ENCODE data around the gene PLCL2.

PLCL2 gene

DNA sequence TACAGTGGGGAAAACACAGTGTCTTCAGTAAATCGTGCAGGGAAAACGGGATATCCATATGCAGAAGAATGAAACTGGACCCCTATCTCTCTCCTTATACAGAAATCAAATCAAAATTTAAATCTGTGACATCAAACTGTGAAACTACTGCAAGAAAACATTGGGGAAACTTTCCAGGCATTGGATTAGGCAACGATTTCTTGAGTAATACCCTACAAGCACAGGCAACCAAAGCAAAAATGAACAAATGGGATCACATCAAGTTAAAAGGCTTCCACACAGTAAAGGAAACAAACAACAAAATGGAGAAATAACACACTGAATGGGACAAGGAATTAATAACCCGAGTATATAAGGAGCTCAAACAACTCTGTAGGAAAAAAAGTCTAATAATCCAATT lies 165.3 kb downstream of the PLCL2 start:
- no peak for DNase-seq

DNA sequence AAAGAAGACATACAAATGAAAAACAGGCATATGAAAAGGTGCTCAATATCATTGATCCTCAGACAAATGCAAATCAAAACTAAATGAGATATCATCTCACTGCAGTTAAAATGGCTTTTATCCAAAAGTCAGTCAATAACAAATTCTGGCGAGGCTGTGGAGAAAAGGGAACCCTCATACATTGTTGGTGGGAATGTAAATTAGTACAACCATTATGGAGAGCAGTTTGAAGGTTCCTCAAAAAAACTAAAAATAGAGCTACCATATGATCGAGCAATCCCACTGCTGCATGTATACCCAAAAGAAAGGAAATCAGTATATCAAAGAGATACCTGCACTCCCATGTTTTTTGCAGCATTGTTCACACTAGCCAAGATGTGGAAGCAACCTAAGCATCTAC lies 165.8 kb downstream of the PLCL2 start:
- no peak for DNase-seq

GRCh38 chr3:17052363-17052762 lies 167.6 kb downstream of the PLCL2 start:
- DNase-seq, result no peak

DNA sequence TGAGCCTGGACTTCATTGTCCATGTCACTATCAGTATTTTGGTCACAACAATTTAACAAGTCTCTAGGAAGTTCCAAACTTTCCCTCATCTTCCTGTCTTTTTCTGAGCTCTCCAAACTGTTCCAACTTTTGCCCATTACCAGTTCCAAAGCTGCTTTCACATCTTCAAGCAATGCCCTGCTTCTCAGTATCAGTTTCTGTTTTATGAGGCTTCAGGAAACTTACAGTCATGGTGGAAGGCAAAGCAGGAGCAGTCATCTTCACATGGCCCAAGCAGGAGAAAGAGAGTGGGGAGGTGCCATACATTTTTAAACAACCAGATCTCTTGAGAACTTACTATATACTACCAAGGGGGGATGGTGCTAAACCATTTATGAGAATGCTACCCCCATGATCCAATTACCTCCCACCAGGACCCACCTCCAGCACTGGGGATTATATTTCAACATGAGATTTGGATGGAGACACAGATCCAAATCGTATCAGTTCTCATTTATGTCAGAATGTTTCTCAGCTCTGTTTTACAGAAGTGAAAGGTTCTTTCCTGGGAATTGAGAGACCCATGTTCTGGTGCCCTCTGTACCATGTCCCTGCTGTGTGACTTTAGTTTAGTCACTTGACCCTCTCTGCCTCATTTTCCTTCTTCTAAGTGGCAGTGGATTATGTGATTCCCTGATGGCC lies 169.7 kb downstream of the PLCL2 start:
- no peak for DNase-seq

- no peak for DNase-seq
These were observed 170.2 kb downstream of the PLCL2 start for GRCh38 chr3:17054982-17055343.

GRCh38 chr3:17055374-17056276 lies 170.9 kb downstream of the PLCL2 start:
- no peak for DNase-seq

DNA sequence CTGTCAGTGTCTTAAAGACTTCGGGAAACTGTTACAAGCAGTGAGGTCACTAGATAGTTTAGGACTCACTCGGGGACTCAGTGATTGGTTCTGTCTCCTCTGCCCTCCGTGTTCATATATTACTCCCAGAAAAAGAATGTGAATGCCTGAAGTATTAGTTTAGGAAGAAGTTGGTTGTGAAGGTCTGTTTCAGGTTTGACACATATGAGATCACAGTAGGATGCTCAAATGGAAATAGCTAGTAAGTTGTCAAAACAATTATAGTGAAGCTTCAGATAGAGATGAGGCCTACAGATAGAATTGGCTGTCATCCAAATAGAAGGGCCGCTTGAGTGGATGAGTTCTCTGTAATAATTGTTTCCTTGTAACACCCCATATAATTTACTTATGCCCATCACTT lies 172.6 kb downstream of the PLCL2 start:
- DNase-seq, result no peak

DNA sequence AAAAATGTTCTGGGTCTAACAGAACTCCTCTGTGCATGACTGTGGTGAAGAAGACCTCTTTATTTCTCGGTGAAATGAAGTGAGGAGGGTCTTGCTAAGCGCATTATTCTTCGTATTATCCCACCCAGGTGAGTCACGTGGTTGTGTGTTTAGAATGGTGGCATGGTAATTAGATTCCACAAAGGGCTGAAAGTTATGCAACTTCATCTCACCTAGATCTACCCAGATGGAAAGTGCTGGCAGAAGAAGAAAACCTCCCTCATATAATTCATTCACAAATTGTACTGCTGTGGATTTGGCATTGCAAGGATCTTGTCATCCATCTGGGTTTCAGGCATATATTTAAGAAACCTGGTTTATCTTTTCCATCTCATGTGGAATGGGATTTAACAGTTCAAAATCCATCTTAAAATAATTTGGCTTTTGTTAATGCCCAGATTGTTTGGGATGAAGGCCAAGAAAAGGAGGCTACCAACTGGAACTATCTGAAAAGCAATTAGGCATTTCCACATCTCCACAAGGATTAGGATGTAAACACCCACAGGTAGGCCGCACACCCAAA lies 175.3 kb downstream of the PLCL2 start:
- no peak for DNase-seq

DNA sequence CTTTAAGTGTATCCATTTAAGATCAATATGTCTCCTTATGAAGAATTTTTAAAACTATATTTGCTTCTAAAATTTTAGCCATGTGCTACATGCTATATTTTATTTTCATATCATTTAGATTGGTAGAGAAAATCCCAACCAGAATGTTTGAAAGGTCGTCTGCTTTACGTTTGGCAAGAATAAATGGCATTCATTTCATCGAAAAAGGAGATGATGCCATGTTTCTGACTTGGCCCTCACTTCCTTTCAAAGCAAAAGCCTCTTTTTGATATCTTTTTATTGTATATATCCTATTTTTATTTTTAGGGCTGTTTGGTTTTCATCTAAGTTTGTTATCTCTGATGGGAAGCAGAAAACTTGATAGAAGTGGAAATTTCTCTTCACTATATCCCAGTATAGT lies 176.2 kb downstream of the PLCL2 start:
- no peak for DNase-seq

DNA sequence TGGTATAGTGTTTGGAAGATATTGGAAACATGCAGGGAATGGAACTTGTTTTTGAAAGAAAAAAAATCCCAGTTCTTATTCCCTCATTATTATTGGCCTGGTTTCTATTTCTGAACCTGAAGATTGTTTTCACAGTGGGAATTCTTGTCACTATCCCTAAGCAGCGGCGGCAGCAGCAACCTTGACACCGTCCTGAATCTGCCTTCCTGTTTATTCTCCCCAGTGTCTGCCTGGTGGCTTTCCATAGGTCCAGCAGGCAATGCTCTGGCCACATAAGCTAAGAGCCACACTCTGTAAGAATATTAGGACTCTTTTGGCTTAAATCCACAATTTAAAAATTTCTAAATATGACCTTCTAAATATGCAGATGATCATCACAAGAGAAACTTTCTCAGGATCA lies 178.0 kb downstream of the PLCL2 start:
- DNase-seq, result no peak

GRCh38 chr3:17063596-17063995 lies 178.8 kb downstream of the PLCL2 start:
- no peak for DNase-seq

- DNase-seq, result peak; percentile 9
These were observed 180.6 kb downstream of the PLCL2 start for GRCh38 chr3:17065315-17065714.

GRCh38 chr3:17065881-17066280 lies 181.1 kb downstream of the PLCL2 start:
- DNase-seq, result no peak

- no peak for DNase-seq
These were observed 185.0 kb downstream of the PLCL2 start for GRCh38 chr3:17069754-17070153.

- no peak for DNase-seq
These were observed 185.6 kb downstream of the PLCL2 start for GRCh38 chr3:17070161-17070959.

GRCh38 chr3:17074559-17074958 lies 189.8 kb downstream of the PLCL2 start:
- DNase-seq, result no peak

- DNase-seq, result no peak
These were observed 190.6 kb downstream of the PLCL2 start for GRCh38 chr3:17075358-17075757.

GRCh38 chr3:17075907-17076306 lies 191.2 kb downstream of the PLCL2 start:
- peak; percentile 35 for DNase-seq

DNA sequence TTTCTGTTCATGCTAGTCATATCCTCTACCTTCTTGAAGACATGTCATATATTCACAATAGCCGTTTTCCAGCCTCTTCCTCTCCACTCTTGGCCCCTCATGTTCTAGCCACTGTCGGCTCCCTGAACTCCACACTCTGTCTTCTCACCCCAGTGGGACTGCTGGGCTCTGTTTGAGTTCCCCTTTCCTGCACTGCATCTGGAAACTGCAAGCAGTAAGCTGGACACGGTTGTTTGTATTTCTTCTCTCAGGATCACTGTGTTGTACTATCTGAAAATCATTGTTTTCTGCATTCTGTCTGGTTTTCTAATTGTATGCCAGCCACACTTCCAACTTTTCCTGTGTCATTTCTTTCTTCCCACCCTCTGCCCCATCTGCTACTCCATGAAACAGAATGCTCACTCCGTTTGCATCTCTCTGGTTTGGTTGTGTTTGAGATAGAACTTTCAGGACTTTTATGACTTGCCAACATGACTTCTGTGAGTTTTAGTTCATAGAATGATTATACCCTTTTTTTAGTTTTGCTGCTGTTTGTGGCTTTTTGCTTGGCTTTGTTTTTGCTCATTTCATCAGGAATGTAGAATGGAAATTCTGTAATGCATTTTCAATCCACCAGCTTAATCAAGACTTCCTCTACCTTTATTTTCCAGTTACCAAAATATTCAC lies 192.3 kb downstream of the PLCL2 start:
- DNase-seq, result no peak

GRCh38 chr3:17077606-17078005 lies 192.9 kb downstream of the PLCL2 start:
- no peak for DNase-seq

DNA sequence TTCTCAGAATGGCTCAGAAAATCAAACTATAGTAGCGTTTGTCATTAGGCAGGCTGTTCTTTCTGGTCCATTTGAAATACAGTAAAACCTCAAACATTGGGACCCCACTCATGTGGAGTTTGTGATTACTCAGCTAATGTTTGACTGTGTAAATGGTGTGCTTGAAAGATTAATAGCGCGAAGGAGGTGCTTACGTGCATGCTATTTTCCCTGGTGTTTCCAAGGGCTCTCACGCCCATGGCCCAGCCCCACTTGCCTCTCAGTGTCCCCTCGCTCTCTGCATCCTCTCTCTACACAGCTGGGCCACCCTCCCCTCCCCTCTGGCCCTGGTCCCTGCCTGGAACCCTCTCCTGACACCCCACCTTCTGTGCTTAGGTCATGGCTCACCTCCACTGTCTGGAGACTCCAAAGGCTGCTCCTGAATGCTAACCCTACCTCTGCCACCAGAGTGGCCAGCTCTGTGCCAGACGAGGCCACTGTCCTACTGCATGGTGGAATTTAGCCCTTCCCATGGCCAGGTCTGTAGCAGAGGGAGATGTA lies 194.2 kb downstream of the PLCL2 start:
- no peak for DNase-seq

GRCh38 chr3:17079933-17080332 lies 195.2 kb downstream of the PLCL2 start:
- DNase-seq, result no peak
